ENCODE results near the gene DNAJC25.

GRCh38 chr9:111644195-111644772 lies 13.2 kb downstream of the DNAJC25 start:
- TF ChIP-seq GATA3 (IDR thresholded peaks at IDR 0.05; ENCODE audit: low read depth, low read length) (no peak), GATA2 (IDR thresholded peaks at IDR 0.05; ENCODE audit: low read depth, low read length) (no peak)

Data from SH-SY5Y (cell line).